ENCODE results near the gene PDCD4. TPM values are rescaled to one million over a fixed set of nuclear protein-coding genes. Genes with fewer than 3 reads are reported as not detected.
A peak's percentile ranks its signal among the peaks of the same experiment; 100 is the strongest.

PDCD4 gene
- total RNA-seq, 1 experiment from 2014 or later, result 32.7 TPM

GRCh38 chr10:110837418-110838171 lies 34.1 kb upstream of the PDCD4 start:
- no peaks in the 10 kb centered on the region for H3K36me3 Mint-ChIP-seq
- TF ChIP-seq SOX15 (CRISPR knock-in tag; IDR thresholded peaks at IDR 0.05) (no peak), FOXP4 (CRISPR knock-in tag; IDR thresholded peaks at IDR 0.05) (no peak), CTCF (IDR thresholded peaks at IDR 0.05) (no peak), GABPB1 (CRISPR knock-in tag; IDR thresholded peaks at IDR 0.05) (no peak), ZNF232 (CRISPR knock-in tag; IDR thresholded peaks at IDR 0.05) (no peak), ZNF416 (CRISPR knock-in tag; IDR thresholded peaks at IDR 0.05) (no peak), ZSCAN18 (CRISPR knock-in tag; IDR thresholded peaks at IDR 0.05) (no peak), USF1 (CRISPR knock-in tag; IDR thresholded peaks at IDR 0.05) (no peak), RORB (CRISPR knock-in tag; IDR thresholded peaks at IDR 0.05) (no peak), ATF6 (CRISPR knock-in tag; IDR thresholded peaks at IDR 0.05) (no peak), ZBTB43 (CRISPR knock-in tag; IDR thresholded peaks at IDR 0.05) (no peak), GRHL2 (CRISPR knock-in tag; IDR thresholded peaks at IDR 0.05; ENCODE audit: insufficient replicate concordance, severe bottlenecking) (no peak), ZNF423 (CRISPR knock-in tag; IDR thresholded peaks at IDR 0.05) (no peak), NFE2L1 (CRISPR knock-in tag; IDR thresholded peaks at IDR 0.05) (no peak)
- H3K4me1 Mint-ChIP-seq, result peaks cover 47% of the 10 kb centered on the region
- no peak overlapping the region for H3K27ac Mint-ChIP-seq
- CTCF ChIA-PET, result interaction anchor here (1.0 kb wide), 1 partner anchor 33 kb away, joined by 4 read pairs; no protein-coding TSS in a partner anchor
- ATAC-seq, result no peak
- no peaks in the 10 kb centered on the region for H3K9me3 Mint-ChIP-seq
- no peaks in the 10 kb centered on the region for H3K27me3 Mint-ChIP-seq (ENCODE audit: low read depth)
- no peak for DNase-seq (ENCODE audit: low spot score)
- POLR2A ChIA-PET, result interaction anchor here (0.8 kb wide), 1 partner anchor 9 kb away, joined by 3 read pairs; no protein-coding TSS in a partner anchor
- H3K4me3 Mint-ChIP-seq, result no peak overlapping the region

- TF ChIP-seq PREB (CRISPR knock-in tag; IDR thresholded peaks at IDR 0.05; ENCODE audit: borderline replicate concordance) (no peak), MYBL2 (CRISPR knock-in tag; IDR thresholded peaks at IDR 0.05) (no peak), ESRRA (CRISPR knock-in tag; IDR thresholded peaks at IDR 0.05; ENCODE audit: borderline replicate concordance) (no peak), CTCF (IDR thresholded peaks at IDR 0.05) (no peak), TP53 (CRISPR knock-in tag; IDR thresholded peaks at IDR 0.05) (no peak), JUN (CRISPR knock-in tag; IDR thresholded peaks at IDR 0.05) (no peak)
- Mint-ChIP-seq H3K27me3 (ENCODE audit: low read depth) (no peaks in the 10 kb centered on the region), H3K27ac (no peak overlapping the region), H3K9me3 (peaks cover 3% of the 10 kb centered on the region), H3K4me3 (no peak overlapping the region), H3K36me3 (no peaks in the 10 kb centered on the region), H3K4me1 (peaks cover 31% of the 10 kb centered on the region)
- DNase-seq (ENCODE audit: low spot score) (no peak), ATAC-seq (0 out of 2 replicates have a peak, but pooled peaks have one; percentile 17)
- ChIA-PET CTCF (no interaction called here), POLR2A (interaction anchor here (0.7 kb wide), 1 partner anchor 968 kb away, joined by 3 read pairs; no protein-coding TSS in a partner anchor)
Observed at GRCh38 chr10:110840225-110840922, 31.4 kb upstream of the PDCD4 start.

Data from WTC11 (cell line).